ENCODE data around the gene SLC6A7.

DNA sequence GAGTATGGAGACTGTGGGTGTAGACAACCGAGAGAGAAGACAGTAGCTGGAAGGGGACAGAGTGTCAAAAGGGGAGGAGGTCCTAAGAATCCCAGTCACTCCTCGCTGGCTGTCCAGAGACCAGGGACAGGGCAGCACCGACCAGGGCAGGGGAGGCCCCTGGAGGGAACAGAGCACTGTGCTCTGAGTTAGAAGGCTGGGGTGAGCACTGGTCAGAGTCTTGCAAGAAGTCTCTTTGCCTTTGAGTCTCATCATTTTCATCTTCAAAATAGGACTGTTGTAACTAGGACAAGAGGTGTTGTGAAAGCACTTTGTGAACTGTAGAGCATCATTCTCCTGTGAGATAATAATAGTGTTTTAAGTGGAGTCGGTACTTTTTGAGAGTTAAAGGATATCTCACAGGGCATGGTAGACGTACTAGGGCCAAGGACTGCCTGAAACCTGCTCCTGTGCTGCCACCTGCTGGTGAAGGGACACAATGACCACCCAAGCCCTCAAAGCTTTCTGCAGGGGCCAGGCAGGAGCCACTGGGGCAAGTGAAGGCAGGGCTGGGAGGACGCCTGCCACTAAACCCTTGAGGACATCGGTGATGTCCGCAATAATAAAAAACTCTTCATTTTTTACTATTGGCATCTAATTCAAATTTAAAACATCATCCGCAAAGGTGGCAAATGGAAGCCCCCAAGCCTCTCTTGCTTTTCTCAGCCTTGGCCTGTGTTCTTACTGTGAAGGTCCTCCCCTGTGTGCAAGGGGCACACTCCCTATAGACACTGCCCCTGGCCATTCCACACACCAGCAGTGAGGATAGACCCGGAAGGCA lies 28.2 kb downstream of the SLC6A7 start:
- TF ChIP-seq, protein P1, sequence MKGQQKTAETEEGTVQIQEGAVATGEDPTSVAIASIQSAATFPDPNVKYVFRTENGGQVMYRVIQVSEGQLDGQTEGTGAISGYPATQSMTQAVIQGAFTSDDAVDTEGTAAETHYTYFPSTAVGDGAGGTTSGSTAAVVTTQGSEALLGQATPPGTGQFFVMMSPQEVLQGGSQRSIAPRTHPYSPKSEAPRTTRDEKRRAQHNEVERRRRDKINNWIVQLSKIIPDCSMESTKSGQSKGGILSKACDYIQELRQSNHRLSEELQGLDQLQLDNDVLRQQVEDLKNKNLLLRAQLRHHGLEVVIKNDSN (IDR thresholded peaks at IDR 0.05) = no peak
- TF ChIP-seq TAF1 (IDR thresholded peaks at IDR 0.05; ENCODE audit: low read depth) (no peak), RAD21 (IDR thresholded peaks at IDR 0.05; ENCODE audit: low read depth) (peak; percentile 95)

All from Ishikawa (cell line).